Body of pancreas (tissue), 4 donors: ENCODE measurements around the gene SYT2. TPM values are rescaled to one million over a fixed set of nuclear protein-coding genes. Genes with fewer than 3 reads are reported as not detected.

ENCODE experiments used
- ATAC-seq: fragments of 150-250 bp; one replicate; pipeline ENCODE4 v1.9.1; 2016
- DNase-seq, 4 donors: peaks; one replicate each; pipeline ENCODE4 v3.0.0-alpha.2; 2019
- H3K27ac ChIP-seq, 4 donors: fragments of 200-600 bp; sonication (generic); 1 replicate in 3 of 4; 2 replicates in 1 of 4; pipeline versions ENCODE4 v1.5.1 to v1.6.1; 2016 to 2019; ENCODE audit warnings: mild to moderate bottlenecking in 1 of 4, mixed read lengths in 1 of 4, moderate library complexity in 1 of 4
- H3K27me3 ChIP-seq, 2 donors: fragments of 200-600 bp; sonication (generic); one replicate each; pipeline ENCODE4 v1.6.0; 2016; ENCODE audit warnings: mild to moderate bottlenecking in 1 of 2
- H3K36me3 ChIP-seq, 2 donors: fragments of 200-600 bp; sonication (generic); replicated peaks in 1 of 2; 2 replicates each; pipeline ENCODE4 v1.5.1; 2016; ENCODE audit warnings: low read depth in 2 of 2; ENCODE audit not compliant: insufficient read depth in 1 of 2
- H3K4me1 ChIP-seq: fragments of 200-600 bp; sonication (generic); one replicate; pipeline ENCODE4 v1.6.0; 2016
- H3K4me3 ChIP-seq, 2 donors: fragments of 200-600 bp; sonication (generic); 1 replicate in 1 of 2; 2 replicates in 1 of 2; pipeline ENCODE4 v1.5.1; 2016 to 2019
- H3K9me3 ChIP-seq, 3 donors: fragments of 200-600 bp; sonication (generic); 1 replicate in 2 of 3; 2 replicates in 1 of 3; pipeline ENCODE4 v1.5.1; 2016
- POLR2A ChIP-seq, 3 donors: fragments of 450-650 bp; IDR thresholded peaks; one replicate each; pipeline ENCODE4 v1.6.1; 2016; ENCODE audit warnings: antibody characterized with exemption in 3 of 3, mild to moderate bottlenecking in 2 of 3
- WGBS, 2 donors: methylation state at CpG; one replicate each; pipeline ENCODE4 v1.1.5; 2017; 5-methylcytosine and 5-hydroxymethylcytosine counted together
- intact Hi-C: fragments of 100-400 bp; cut with DNase I; formaldehyde crosslinking; loops from one replicate; pipeline ENCODE4 v1.15.1; 2023
- total RNA-seq, 2 donors: library from RNA; depleted of rRNA; stranded (reverse); fragments of >200 nt; gene quantifications; one replicate each; pipeline ENCODE4 v1.1.0, GENCODE V29; 2016
- TF ChIP-seq, protein P1 (sequence below), 7 experiments: fragments of 450-650 bp in 4 of 7; fragments of 200-600 bp in 3 of 7; sonication (generic) in 3 of 7; IDR thresholded peaks; one replicate each; pipeline ENCODE4 v1.5.1; 2016 to 2019; ENCODE audit warnings: antibody characterized with exemption in 7 of 7

Gene SYT2
- total RNA-seq, 2 donors from 2014 or later: not detected

- no peak for DNase-seq
- H3K36me3 ChIP-seq: no peaks in the 10 kb centered on the region
- TF ChIP-seq, protein P1, sequence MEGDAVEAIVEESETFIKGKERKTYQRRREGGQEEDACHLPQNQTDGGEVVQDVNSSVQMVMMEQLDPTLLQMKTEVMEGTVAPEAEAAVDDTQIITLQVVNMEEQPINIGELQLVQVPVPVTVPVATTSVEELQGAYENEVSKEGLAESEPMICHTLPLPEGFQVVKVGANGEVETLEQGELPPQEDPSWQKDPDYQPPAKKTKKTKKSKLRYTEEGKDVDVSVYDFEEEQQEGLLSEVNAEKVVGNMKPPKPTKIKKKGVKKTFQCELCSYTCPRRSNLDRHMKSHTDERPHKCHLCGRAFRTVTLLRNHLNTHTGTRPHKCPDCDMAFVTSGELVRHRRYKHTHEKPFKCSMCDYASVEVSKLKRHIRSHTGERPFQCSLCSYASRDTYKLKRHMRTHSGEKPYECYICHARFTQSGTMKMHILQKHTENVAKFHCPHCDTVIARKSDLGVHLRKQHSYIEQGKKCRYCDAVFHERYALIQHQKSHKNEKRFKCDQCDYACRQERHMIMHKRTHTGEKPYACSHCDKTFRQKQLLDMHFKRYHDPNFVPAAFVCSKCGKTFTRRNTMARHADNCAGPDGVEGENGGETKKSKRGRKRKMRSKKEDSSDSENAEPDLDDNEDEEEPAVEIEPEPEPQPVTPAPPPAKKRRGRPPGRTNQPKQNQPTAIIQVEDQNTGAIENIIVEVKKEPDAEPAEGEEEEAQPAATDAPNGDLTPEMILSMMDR (IDR thresholded peaks at IDR 0.05): no peak
- H3K27me3 ChIP-seq: no peaks in the 10 kb centered on the region
- ATAC-seq: no peak
- intact Hi-C loops: loop anchor here (10.0 kb wide), 1 partner anchor 85 kb away; no protein-coding TSS in a partner anchor
- H3K4me1 ChIP-seq: peaks cover 11% of the 10 kb centered on the region
- 95 to 97% methylated on average over 4 of the region's 4 CpGs for WGBS, 2 donors
- no peak overlapping the region for H3K4me3 ChIP-seq
- no peaks in the 10 kb centered on the region for H3K9me3 ChIP-seq
- H3K27ac ChIP-seq: peak overlapping the region in 3 of 4 donors; percentile 42 to 49 (median 45)
Measured at GRCh38 chr1:202590126-202590525, 120.1 kb downstream of the SYT2 start.

- Histone ChIP-seq H3K9me3 (no peaks in the 10 kb centered on the region), H3K4me3 (no peak overlapping the region), H3K4me1 (peaks cover 11% of the 10 kb centered on the region), H3K36me3 (no peaks in the 10 kb centered on the region), H3K27ac (peak overlapping the region; percentile 42 to 72 (median 49)), H3K27me3 (no peaks in the 10 kb centered on the region)
- TF ChIP-seq POLR2A (IDR thresholded peaks at IDR 0.05): peak in 2 of 3 donors; percentile 15 to 54
- TF ChIP-seq, protein P1 (IDR thresholded peaks at IDR 0.05): peak in 1 of 7 experiments; percentile 2
- intact Hi-C loops: no loop called here
- DNase-seq (peak; percentile 59 to 78 (median 70)), ATAC-seq (peak; percentile 91)
- WGBS, 2 donors: 65 to 79% methylated on average over 8 of the region's 8 CpGs
Measured at GRCh38 chr1:202589190-202589930, 120.9 kb downstream of the SYT2 start.

GRCh38 chr1:202588503-202589189 is 121.6 kb downstream of the SYT2 start:
- 88 to 89% methylated on average over 4 of the region's 4 CpGs for WGBS, 2 donors
- H3K27ac ChIP-seq: peak overlapping the region; percentile 42 to 72 (median 49)
- ATAC-seq: peak; percentile 27

GRCh38 chr1:202587859-202588485 is 122.3 kb downstream of the SYT2 start:
- H3K4me1 ChIP-seq: peaks cover 11% of the 10 kb centered on the region
- H3K36me3 ChIP-seq: no peaks in the 10 kb centered on the region
- H3K27ac ChIP-seq: peak overlapping the region in 2 of 4 donors; percentile 2 to 72
- 37 to 43% methylated on average over 1 of the region's 1 CpG for WGBS, 2 donors
- no peaks in the 10 kb centered on the region for H3K27me3 ChIP-seq
- H3K4me3 ChIP-seq: no peak overlapping the region
- ATAC-seq: no peak
- TF ChIP-seq POLR2A (IDR thresholded peaks at IDR 0.05): no peak
- TF ChIP-seq, protein P1 (IDR thresholded peaks at IDR 0.05): no peak
- no peaks in the 10 kb centered on the region for H3K9me3 ChIP-seq
- intact Hi-C loops: no loop called here
- no peak for DNase-seq

More at GRCh38 chr1:202588503-202589189, 121.6 kb downstream of the SYT2 start:
- no peaks in the 10 kb centered on the region for H3K27me3 ChIP-seq
- no peak overlapping the region for H3K4me3 ChIP-seq
- no peaks in the 10 kb centered on the region for H3K9me3 ChIP-seq
- peaks cover 11% of the 10 kb centered on the region for H3K4me1 ChIP-seq
- intact Hi-C loops: no loop called here
- TF ChIP-seq, protein P1 (IDR thresholded peaks at IDR 0.05): no peak
- no peak for TF ChIP-seq POLR2A (IDR thresholded peaks at IDR 0.05)
- no peak for DNase-seq
- H3K36me3 ChIP-seq: no peaks in the 10 kb centered on the region
